Testis (tissue), 3 donors: ENCODE measurements around the gene UBE2E1. TPM values are rescaled to one million over a fixed set of nuclear protein-coding genes. Genes with fewer than 3 reads are reported as not detected.
"Not testable (repeated sequence)": the region's sequence is repeated elsewhere in the genome, so short reads cannot be mapped to it uniquely, and the experiment has no call there.

ENCODE experiments used
- DNase-seq: peaks from one replicate; pipeline ENCODE4 v3.0.0-alpha.2; 2019
- H3K27ac ChIP-seq, 2 donors: fragments of 200-600 bp; sonication (generic); one replicate each; pipeline ENCODE4 v1.5.1; 2019
- H3K27me3 ChIP-seq: fragments of 200-600 bp; sonication (generic); one replicate; pipeline ENCODE4 v1.5.1; 2019
- H3K36me3 ChIP-seq: fragments of 200-600 bp; sonication (generic); one replicate; pipeline ENCODE4 v1.5.1; 2017; ENCODE audit warnings: low read depth; ENCODE audit errors: missing control alignments
- H3K4me1 ChIP-seq: fragments of 200-600 bp; sonication (generic); one replicate; pipeline ENCODE4 v1.5.1; 2019
- H3K4me3 ChIP-seq, 2 donors: fragments of 200-600 bp; sonication (generic); one replicate each; pipeline ENCODE4 v1.5.1; 2017 to 2019
- H3K9me3 ChIP-seq: fragments of 200-600 bp; sonication (generic); one replicate; pipeline ENCODE4 v1.5.1; 2017
- CTCF ChIP-seq, 3 experiments: fragments of 450-650 bp in 2 of 3; fragments of 200-600 bp in 1 of 3; sonication (generic) in 1 of 3; IDR thresholded peaks; one replicate each; pipeline ENCODE4 v1.5.1; 2016 to 2019; ENCODE audit warnings: antibody characterized with exemption in 3 of 3, mild to moderate bottlenecking in 2 of 3, moderate library complexity in 1 of 3
- POLR2A ChIP-seq: fragments of 450-650 bp; IDR thresholded peaks from one replicate; pipeline ENCODE4 v1.6.1; 2017; ENCODE audit warnings: antibody characterized with exemption, mild to moderate bottlenecking, moderate library complexity
- WGBS, 2 donors: methylation state at CpG; one replicate each; pipeline ENCODE4 v1.1.5; 2018; 5-methylcytosine and 5-hydroxymethylcytosine counted together
- intact Hi-C: fragments of 100-400 bp; cut with DNase I; formaldehyde crosslinking; loops from one replicate; pipeline ENCODE4 v1.15.1; 2023; ENCODE audit warnings: low total_unique reads
- polyA plus RNA-seq: library from polyadenylated mRNA; stranded (reverse); fragments of 350-450 nt; fragmentation: Illumina TruSeq; extraction: RNeasy Lipid Tissue Mini Kit (QIAGEN cat#74804); gene quantifications from one replicate; pipeline ENCODE4 v1.2.3, GENCODE V29; 2014; ENCODE audit warnings: low read depth, low replicate concordance; ENCODE audit not compliant: insufficient read depth
- total RNA-seq, 2 donors: library from RNA; depleted of rRNA; stranded (reverse); fragments of >200 nt; gene quantifications; one replicate each; pipeline ENCODE4 v1.2.3, GENCODE V29; 2016

Gene UBE2E1
- total and polyA plus RNA-seq, 3 donors from 2014 or later, result 68.7 to 89.5 (median 82.2) TPM

GRCh38 chr3:23845326-23846216 is 39.8 kb downstream of the UBE2E1 start:
- Histone ChIP-seq H3K27ac (no peak overlapping the region), H3K4me1 (no peaks in the 10 kb centered on the region), H3K36me3 (no peaks in the 10 kb centered on the region), H3K4me3 (no peak overlapping the region), H3K9me3 (no peaks in the 10 kb centered on the region), H3K27me3 (no peaks in the 10 kb centered on the region)
- DNase-seq, result no peak
- WGBS, 2 donors, result 77 to 93% methylated on average over 5 of the region's 5 CpGs
- intact Hi-C loops, result no loop called here
- TF ChIP-seq CTCF (IDR thresholded peaks at IDR 0.05) (no peak), POLR2A (no peak)

- intact Hi-C loops, H3K9me3 ChIP-seq, H3K4me1 ChIP-seq, H3K27ac ChIP-seq, H3K27me3 ChIP-seq, H3K36me3 ChIP-seq, DNase-seq, H3K4me3 ChIP-seq: not testable (repeated sequence)
- WGBS, 2 donors, result 83 to 91% methylated on average over 2 of the region's 2 CpGs
Measured at GRCh38 chr3:23849462-23849861, 43.7 kb downstream of the UBE2E1 start.

- Histone ChIP-seq H3K4me1 (peaks cover 33% of the 10 kb centered on the region), H3K27ac (no peak overlapping the region), H3K36me3 (no peaks in the 10 kb centered on the region), H3K9me3 (no peaks in the 10 kb centered on the region), H3K27me3 (no peaks in the 10 kb centered on the region), H3K4me3 (no peak overlapping the region)
- 56% methylated on average over 3 of the region's 3 CpGs for WGBS, 2 donors
- TF ChIP-seq POLR2A (no peak), CTCF (IDR thresholded peaks at IDR 0.05) (no peak)
- DNase-seq, result no peak
- intact Hi-C loops, result no loop called here
Measured at GRCh38 chr3:23856286-23856685, 50.5 kb downstream of the UBE2E1 start.

GRCh38 chr3:23859012-23859743 is 53.4 kb downstream of the UBE2E1 start:
- intact Hi-C loops, result no loop called here
- Histone ChIP-seq H3K27ac (peak overlapping the region; percentile 57 to 70), H3K4me3 (no peak overlapping the region), H3K4me1 (peaks cover 39% of the 10 kb centered on the region), H3K36me3 (no peaks in the 10 kb centered on the region), H3K9me3 (no peaks in the 10 kb centered on the region), H3K27me3 (no peaks in the 10 kb centered on the region)
- peak; percentile 45 for DNase-seq
- 8 to 28% methylated on average over 1 of the region's 1 CpG for WGBS, 2 donors
- TF ChIP-seq CTCF (IDR thresholded peaks at IDR 0.05) (no peak), POLR2A (no peak)

- peaks cover 47% of the 10 kb centered on the region for H3K4me1 ChIP-seq
- H3K27ac ChIP-seq, result peak overlapping the region; percentile 57 to 70
- intact Hi-C loops, result no loop called here
- H3K9me3 ChIP-seq, result no peaks in the 10 kb centered on the region
- TF ChIP-seq POLR2A (no peak), CTCF (IDR thresholded peaks at IDR 0.05) (no peak)
- no peaks in the 10 kb centered on the region for H3K36me3 ChIP-seq
- no peak for DNase-seq
- 72 to 81% methylated on average over 7 of the region's 7 CpGs for WGBS, 2 donors
- H3K27me3 ChIP-seq, result no peaks in the 10 kb centered on the region
- no peak overlapping the region for H3K4me3 ChIP-seq
Measured at GRCh38 chr3:23859839-23860382, 54.2 kb downstream of the UBE2E1 start.
